NCI-H345 (cell line): ENCODE data around the gene ECE2.

Experiments
- DNase-seq: peaks from one replicate; lab custom pipeline; 2025; lab: John Stamatoyannopoulos, UW

Gene ECE2

GRCh38 chr3:184275961-184276910 is at the start of gene ECE2:
Gene ECE2, plus strand, starts transcription at chr3:184276022. Its CDS starts 132 bp downstream, at chr3:184276154.
- no peak for DNase-seq

- DNase-seq = peak; percentile 57
Observed at GRCh38 chr3:184227481-184227935, 48.3 kb upstream of the ECE2 start.

DNA sequence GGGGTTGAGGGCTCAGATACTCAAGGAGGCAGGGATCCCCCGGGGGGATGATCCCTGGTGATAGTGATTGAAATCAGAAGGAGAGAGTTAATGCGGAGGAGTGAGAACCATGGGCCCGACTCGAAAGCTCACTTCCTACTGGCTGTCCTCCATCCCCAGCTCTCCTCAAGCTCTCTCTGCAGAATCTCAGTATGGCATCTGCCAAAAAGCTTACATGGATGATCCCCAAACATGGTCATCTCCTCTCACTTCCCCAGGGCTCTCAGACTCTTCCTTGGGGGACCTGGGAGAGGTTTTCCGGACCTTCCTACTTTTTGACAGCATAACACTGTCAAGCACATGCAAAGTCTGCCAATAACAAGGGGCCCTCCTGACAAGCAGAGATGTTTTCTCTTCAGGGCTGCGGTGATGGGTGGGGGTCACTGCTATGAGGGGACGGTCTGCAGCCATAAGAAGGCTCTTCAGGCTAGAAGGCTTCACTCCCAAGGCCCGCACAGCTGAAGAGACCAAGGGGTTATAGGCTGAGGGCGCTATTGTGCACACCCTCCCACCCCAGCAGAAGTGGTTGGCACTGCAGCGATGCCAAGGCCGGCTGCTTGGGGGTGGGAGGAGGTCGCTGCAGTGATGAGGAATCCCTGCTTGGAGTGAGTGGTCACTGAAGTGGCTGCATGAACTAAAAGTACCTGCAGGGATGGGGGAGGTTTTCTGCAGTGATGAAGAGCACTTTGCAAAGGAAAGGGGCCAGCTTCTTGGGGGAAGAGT is 47.3 kb upstream of the ECE2 start:
- no peak for DNase-seq

DNA sequence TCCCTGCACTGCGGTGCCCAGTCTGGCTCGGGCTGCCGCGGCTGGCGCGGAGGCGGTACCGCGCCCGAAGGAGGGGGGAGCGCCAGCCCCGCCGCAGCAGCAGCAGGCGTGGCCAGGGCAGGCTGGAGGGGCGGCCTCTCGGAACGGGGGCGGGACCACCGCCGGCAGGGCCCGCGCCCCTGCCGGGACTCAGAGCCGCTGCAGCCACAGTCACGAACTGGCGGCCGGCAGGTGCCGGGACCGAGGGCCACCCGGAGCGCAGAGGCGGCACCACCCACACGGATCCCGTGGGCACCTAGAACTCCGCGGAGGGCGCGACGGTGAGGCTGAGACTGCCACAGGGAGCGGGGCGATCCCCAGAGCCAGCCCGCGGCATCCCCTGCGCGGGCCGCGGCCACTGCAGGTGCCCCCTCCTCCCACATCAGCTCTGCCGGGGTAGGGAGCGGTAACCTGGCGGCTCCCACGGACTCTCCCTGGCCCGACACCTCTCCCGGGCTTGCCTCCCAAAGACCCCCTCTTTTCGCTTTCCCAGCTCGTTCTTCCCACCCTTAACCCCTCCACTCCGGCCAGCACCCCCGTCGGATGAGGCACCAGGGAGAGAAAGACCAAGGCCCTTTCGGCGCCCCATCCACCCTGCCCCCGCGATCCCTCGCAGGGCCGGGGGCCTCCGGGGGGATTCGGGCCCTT is 46.3 kb upstream of the ECE2 start, which contains the start of gene VWA5B2:
TSS of gene VWA5B2 (plus strand) at position 192 of the 687 bp plus-strand sequence. CDS start 944 bp downstream, outside the sequence.
- DNase-seq = peak; percentile 92

GRCh38 chr3:184230081-184230602 is 45.7 kb upstream of the ECE2 start:
- peak; percentile 69 for DNase-seq

DNA sequence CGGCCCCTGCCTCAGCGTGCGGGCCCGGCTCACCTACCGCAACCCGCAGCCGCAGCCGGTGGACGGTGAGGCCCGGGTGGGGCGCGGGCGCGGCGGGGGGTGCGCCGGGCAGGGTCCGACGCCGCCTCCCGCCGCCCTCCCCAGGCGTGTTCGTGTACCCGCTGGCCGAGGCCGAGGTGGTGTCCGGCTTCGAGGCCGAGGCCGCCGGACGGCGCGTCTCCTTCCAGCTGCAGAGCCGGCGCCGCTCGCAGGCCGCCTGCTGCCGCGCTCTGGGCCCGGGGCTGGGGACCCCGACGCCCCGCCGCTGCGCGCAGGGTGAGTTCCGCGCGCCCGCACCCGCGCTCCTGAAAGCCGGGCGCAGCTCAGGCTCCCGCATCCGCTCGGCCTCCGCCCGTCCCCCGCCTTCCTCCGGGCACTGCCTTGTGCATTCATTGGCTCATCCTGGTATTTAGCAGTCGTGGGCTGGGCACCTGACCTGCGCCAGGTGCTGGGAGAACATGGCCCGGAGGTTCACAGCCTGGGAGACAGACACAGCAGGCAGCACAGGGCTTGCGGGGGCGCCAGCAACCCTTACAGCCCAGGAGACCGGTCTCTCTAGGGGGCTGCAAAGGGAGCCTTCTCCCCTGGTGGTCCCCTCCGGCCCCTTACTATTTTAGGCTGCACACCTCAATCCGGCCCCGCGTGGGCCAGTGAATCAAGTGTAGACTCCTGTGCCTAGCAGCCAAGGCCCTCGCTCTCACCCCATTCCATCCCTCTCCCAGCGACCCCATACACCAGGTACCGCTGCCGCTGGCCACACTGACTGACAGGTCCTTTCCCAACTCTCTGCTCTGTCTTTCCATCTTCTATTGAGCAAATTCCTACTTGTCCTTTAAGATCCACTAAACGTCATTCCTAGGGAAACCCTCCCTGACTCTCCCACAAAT is 45.0 kb upstream of the ECE2 start:
- no peak for DNase-seq

DNA sequence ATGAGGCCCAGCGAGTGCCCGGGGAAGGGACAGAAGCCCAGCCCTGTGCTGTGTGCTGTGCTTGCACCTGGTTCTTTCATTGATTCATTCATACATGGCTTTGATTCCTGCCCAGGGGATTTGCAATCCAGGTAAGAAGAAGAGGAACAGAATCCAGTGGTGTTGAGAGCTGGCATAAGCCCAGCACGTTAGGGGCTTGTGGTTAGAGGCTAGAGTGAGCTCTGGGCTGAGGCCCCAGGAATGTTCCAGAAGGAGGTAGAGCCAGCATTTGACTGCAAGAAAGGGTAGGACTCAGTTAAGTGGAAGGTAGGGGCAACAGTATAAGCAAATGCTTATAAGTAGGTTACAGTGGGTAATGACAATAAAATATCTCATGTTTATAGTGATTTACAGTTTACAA is 44.2 kb upstream of the ECE2 start:
- no peak for DNase-seq

GRCh38 chr3:184233127-184233843 is 42.5 kb upstream of the ECE2 start:
- no peak for DNase-seq

GRCh38 chr3:184234224-184234623 is 41.6 kb upstream of the ECE2 start:
- no peak for DNase-seq

- no peak for DNase-seq
Observed at GRCh38 chr3:184234671-184235380, 41.0 kb upstream of the ECE2 start.

GRCh38 chr3:184235381-184236032 is 40.3 kb upstream of the ECE2 start:
- peak; percentile 51 for DNase-seq

- DNase-seq = no peak
Observed at GRCh38 chr3:184236033-184236410, 39.8 kb upstream of the ECE2 start.

- no peak for DNase-seq
Observed at GRCh38 chr3:184236636-184237035, 39.2 kb upstream of the ECE2 start.

GRCh38 chr3:184237211-184237610 is 38.6 kb upstream of the ECE2 start:
- DNase-seq = no peak

GRCh38 chr3:184237807-184238206 is 38.0 kb upstream of the ECE2 start:
- no peak for DNase-seq

DNA sequence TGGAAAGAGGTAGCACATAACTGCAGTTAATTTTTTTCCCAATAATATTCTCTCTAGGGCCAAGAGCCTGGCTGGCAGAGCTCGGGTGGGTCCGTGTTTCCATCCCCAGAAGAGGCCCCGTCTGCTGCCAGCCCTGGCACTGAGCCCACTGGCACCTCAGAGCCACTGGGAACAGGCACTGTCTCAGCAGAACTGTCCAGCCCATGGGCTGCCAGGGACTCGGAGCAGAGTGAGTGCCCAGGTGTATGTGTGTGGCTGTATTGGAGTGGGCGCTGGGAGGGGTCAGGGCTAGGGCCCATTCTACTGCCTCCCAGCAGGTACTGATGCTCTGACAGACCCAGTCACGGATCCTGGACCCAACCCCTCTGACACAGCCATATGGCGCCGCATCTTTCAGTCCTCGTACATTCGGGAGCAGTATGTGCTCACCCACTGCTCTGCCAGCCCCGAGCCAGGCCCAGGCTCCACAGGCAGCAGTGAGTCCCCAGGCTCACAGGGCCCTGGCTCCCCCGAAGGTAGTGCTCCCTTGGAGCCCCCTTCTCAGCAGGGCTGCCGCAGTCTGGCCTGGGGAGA is 37.5 kb upstream of the ECE2 start:
- no peak for DNase-seq

- DNase-seq = no peak
Observed at GRCh38 chr3:184239221-184239620, 36.6 kb upstream of the ECE2 start.

DNA sequence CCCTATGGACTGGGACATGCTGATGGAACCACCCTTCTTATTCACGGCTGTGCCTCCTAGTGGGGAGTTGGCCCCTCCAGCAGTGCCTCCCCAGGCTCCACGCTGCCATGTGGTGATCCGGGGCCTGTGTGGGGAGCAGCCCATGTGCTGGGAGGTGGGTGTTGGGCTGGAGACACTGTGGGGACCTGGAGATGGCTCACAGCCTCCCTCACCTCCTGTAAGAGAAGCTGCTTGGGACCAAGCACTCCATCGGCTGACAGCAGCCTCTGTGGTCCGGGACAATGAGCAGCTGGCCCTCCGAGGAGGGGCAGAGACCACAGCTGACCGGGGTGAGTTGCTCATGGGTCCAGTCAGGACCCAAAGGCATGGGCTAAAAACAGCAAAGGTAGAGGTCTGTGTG is 36.1 kb upstream of the ECE2 start:
- no peak for DNase-seq
